Activated naive CD4-positive, alpha-beta T cell treated with anti-CD3 and anti-CD28 coated beads, Interleukin-2, amount 10 ng/mL, durations not matched to agents 5 hours and 36 hours (primary cell): ENCODE measurements around the gene NLRP10. TPM values are rescaled to one million over a fixed set of nuclear protein-coding genes. Genes with fewer than 3 reads are reported as not detected.

Experiments used
- total RNA-seq, 2 experiments: library from RNA; stranded (reverse); gene quantifications; one replicate each; pipeline ENCODE4 v1.2.3, GENCODE V29; 2021

Gene NLRP10
- not detected for total RNA-seq

GRCh38 chr11:7965386-7965785 lies at the start of gene NLRP10:
TSS of gene NLRP10 (minus strand) at chr11:7965447. CDS start at chr11:7963495, 1,952 bp downstream.

GRCh38 chr11:7986768-7987559 lies 21.7 kb upstream of the NLRP10 start, which contains the start of gene EIF3F:
TSS of gene EIF3F (plus strand) at chr11:7987337. CDS start at chr11:7987353, 16 bp downstream.

GRCh38 chr11:7941608-7942007 lies 23.6 kb downstream of the NLRP10 start, which contains the start of gene OR10A3:
TSS of gene OR10A3 (minus strand) at chr11:7941708. CDS start at chr11:7939520, 2,188 bp downstream.

GRCh38 chr11:7931168-7931567 lies 34.1 kb downstream of the NLRP10 start, which contains the start of gene OR10A6:
TSS of gene OR10A6 (minus strand) at chr11:7931268. CDS start at chr11:7928662, 2,606 bp downstream.

Other genes starting within 250 kb of the NLRP10 start
- gene OR5P2, start 168.5 kb downstream of the NLRP10 start, total RNA-seq = not detected
- not detected for gene OR5P3, start 134.6 kb downstream of the NLRP10 start, total RNA-seq
- not detected for gene OR10A6, start 34.2 kb downstream of the NLRP10 start, total RNA-seq
- not detected for gene OR10A3, start 23.7 kb downstream of the NLRP10 start, total RNA-seq
- 100 to 1,000 TPM; 383 to 389 TPM for gene EIF3F, start 21.9 kb upstream of the NLRP10 start, total RNA-seq
- under 1 TPM; 0.02 to 0.03 TPM for gene TUB, start 115.8 kb upstream of the NLRP10 start, total RNA-seq
- gene RIC3, start 203.6 kb upstream of the NLRP10 start, total RNA-seq = 1 to 10 TPM; 8.2 to 9.1 TPM